GM21576 (cell line): Measurements from ENCODE around the gene TPMT.
A peak's percentile ranks its signal among the peaks of the same experiment; 100 is the strongest.
"Not testable (repeated sequence)": the region's sequence is repeated elsewhere in the genome, so short reads cannot be mapped to it uniquely, and the experiment has no call there.

Experiments used
- ATAC-seq: cut with Tn5 transposase; IDR thresholded peaks from one replicate; pipeline ENCODE4 v1.9.1; 2021; ENCODE audit warnings: mild to moderate bottlenecking, moderate library complexity; ENCODE audit not compliant: unreplicated experiment

The TPMT gene

GRCh38 chr6:18154507-18155149, at the start of gene TPMT:
Gene TPMT (minus strand): TSS chr6:18155077. CDS start chr6:18149127, 5,950 bp downstream.
- ATAC-seq, result peak; percentile 58

- no peak for ATAC-seq
Measured at GRCh38 chr6:18203786-18204185, 48.9 kb upstream of the TPMT start.

GRCh38 chr6:18192026-18192425, 37.1 kb upstream of the TPMT start:
- no peak for ATAC-seq

- no peak for ATAC-seq
Measured at GRCh38 chr6:18189196-18189595, 34.3 kb upstream of the TPMT start.

GRCh38 chr6:18187701-18188100, 32.8 kb upstream of the TPMT start:
- no peak for ATAC-seq

- no peak for ATAC-seq
Measured at GRCh38 chr6:18186540-18187250, 31.8 kb upstream of the TPMT start.

- ATAC-seq, result no peak
Measured at GRCh38 chr6:18186033-18186432, 31.2 kb upstream of the TPMT start.

- no peak for ATAC-seq
Measured at GRCh38 chr6:18185624-18186023, 30.7 kb upstream of the TPMT start.

GRCh38 chr6:18183766-18184165, 28.9 kb upstream of the TPMT start:
- no peak for ATAC-seq

- ATAC-seq, result no peak
Measured at GRCh38 chr6:18182568-18182967, 27.7 kb upstream of the TPMT start.

GRCh38 chr6:18179770-18180356, 25.0 kb upstream of the TPMT start:
- no peak for ATAC-seq

- no peak for ATAC-seq
Measured at GRCh38 chr6:18178960-18179615, 24.2 kb upstream of the TPMT start.

GRCh38 chr6:18177286-18177965, 22.5 kb upstream of the TPMT start:
- no peak for ATAC-seq

- not testable (repeated sequence) for ATAC-seq
Measured at GRCh38 chr6:18176198-18176597, 21.3 kb upstream of the TPMT start.

GRCh38 chr6:18171871-18172270, 17.0 kb upstream of the TPMT start:
- ATAC-seq, result no peak

- no peak for ATAC-seq
Measured at GRCh38 chr6:18168264-18168663, 13.4 kb upstream of the TPMT start.

- no peak for ATAC-seq
Measured at GRCh38 chr6:18166312-18167036, 11.6 kb upstream of the TPMT start.

GRCh38 chr6:18165751-18166150, 10.9 kb upstream of the TPMT start:
- no peak for ATAC-seq

GRCh38 chr6:18162401-18162800, 7.5 kb upstream of the TPMT start:
- ATAC-seq, result no peak

GRCh38 chr6:18161431-18161830, 6.6 kb upstream of the TPMT start:
- no peak for ATAC-seq
